WI38 (cell line): Measurements from ENCODE around the gene TPRG1L.

Source experiments
- H3K4me3 ChIP-seq: 2 replicates; pipeline ENCODE4 v1.5.1; 2011; ENCODE audit warnings: low read depth, mild to moderate bottlenecking, control low read depth, low read length
- CTCF ChIP-seq: IDR thresholded peaks from 2 replicates; pipeline ENCODE4 v1.5.1; 2012; ENCODE audit warnings: low read depth, mild to moderate bottlenecking, control low read depth, low read length

TPRG1L gene

GRCh38 chr1:3611170-3612019 lies 13.4 kb upstream of the TPRG1L start, which contains the start of gene MEGF6:
TSS of gene MEGF6 (minus strand) at chr1:3611508. CDS start at chr1:3611268, 240 bp downstream.
- no peak for TF ChIP-seq CTCF
- no peak within 1 kb of the TSS for H3K4me3 ChIP-seq

GRCh38 chr1:3612123-3612522 lies 12.7 kb upstream of the TPRG1L start:
- no peak for TF ChIP-seq CTCF
- no peak overlapping the region for H3K4me3 ChIP-seq

GRCh38 chr1:3614755-3615742 lies 9.8 kb upstream of the TPRG1L start:
- peak; percentile 73 for TF ChIP-seq CTCF
- no peak overlapping the region for H3K4me3 ChIP-seq

- no peak for TF ChIP-seq CTCF
- no peak overlapping the region for H3K4me3 ChIP-seq
These were observed 8.0 kb upstream of the TPRG1L start for GRCh38 chr1:3616861-3617260.

GRCh38 chr1:3617806-3618345 lies 6.9 kb upstream of the TPRG1L start:
- no peak overlapping the region for H3K4me3 ChIP-seq
- no peak for TF ChIP-seq CTCF

- TF ChIP-seq CTCF, result no peak
- H3K4me3 ChIP-seq, result no peak overlapping the region
These were observed 6.3 kb upstream of the TPRG1L start for GRCh38 chr1:3618531-3618880.
